Gastroesophageal sphincter (tissue), 4 donors: ENCODE measurements around the gene RAD9A. TPM values are rescaled to one million over a fixed set of nuclear protein-coding genes. Genes with fewer than 3 reads are reported as not detected.

Experiments
- ATAC-seq: fragments of 150-250 bp; one replicate; pipeline ENCODE4 v1.9.1; 2016; ENCODE audit warnings: mild to moderate bottlenecking, moderate library complexity
- H3K27ac ChIP-seq, 4 donors: fragments of 200-600 bp; sonication (generic) in 3 of 4; 1 replicate in 3 of 4; 2 replicates in 1 of 4; pipeline ENCODE4 v1.5.1; 2016 to 2019
- H3K27me3 ChIP-seq: fragments of 200-600 bp; sonication (generic); one replicate; pipeline ENCODE4 v1.5.1; 2019
- H3K36me3 ChIP-seq, 2 donors: fragments of 200-600 bp; sonication (generic); one replicate each; pipeline ENCODE4 v1.5.1; 2019; ENCODE audit warnings: control low read depth in 1 of 2
- H3K4me1 ChIP-seq, 3 donors: fragments of 200-600 bp; sonication (generic); 1 replicate in 2 of 3; 2 replicates in 1 of 3; pipeline ENCODE4 v1.5.1; 2016 to 2019; ENCODE audit warnings: control low read depth in 2 of 3
- H3K4me3 ChIP-seq, 2 donors: fragments of 200-600 bp; sonication (generic); one replicate each; pipeline ENCODE4 v1.5.1; 2019; ENCODE audit warnings: mild to moderate bottlenecking in 1 of 2, moderate library complexity in 1 of 2
- H3K9me3 ChIP-seq, 3 donors: fragments of 200-600 bp; sonication (generic); one replicate each; pipeline ENCODE4 v1.5.1; 2017 to 2019; ENCODE audit warnings: control low read depth in 2 of 3
- EP300 ChIP-seq: sonication (generic); formaldehyde crosslinking; IDR thresholded peaks from one replicate; pipeline ENCODE4 v1.6.1; 2017; ENCODE audit warnings: antibody characterized with exemption, mild to moderate bottlenecking
- POLR2A ChIP-seq, 2 donors: fragments of 450-650 bp; IDR thresholded peaks; one replicate each; pipeline ENCODE4 v1.6.1; 2017; ENCODE audit warnings: antibody characterized with exemption in 2 of 2, mild to moderate bottlenecking in 2 of 2, moderate library complexity in 1 of 2
- POLR2AphosphoS5 ChIP-seq: sonication (generic); formaldehyde crosslinking; IDR thresholded peaks from one replicate; pipeline ENCODE4 v1.6.1; 2017; ENCODE audit warnings: antibody characterized with exemption
- WGBS, 2 donors: methylation state at CpG; one replicate each; pipeline ENCODE4 v1.1.5; 2018; ENCODE audit warnings: low coverage in 1 of 2; 5-methylcytosine and 5-hydroxymethylcytosine counted together
- small RNA-seq, 4 donors: library from RNA; depleted of rRNA; stranded (forward); fragments of <200 nt; gene quantifications; one replicate each; pipeline ENCODE3, GENCODE V24; 2016
- total RNA-seq, 4 donors: library from RNA; depleted of rRNA; stranded (reverse); fragments of >200 nt; gene quantifications; one replicate each; pipeline ENCODE4 v1.1.0, GENCODE V29; 2016
- TF ChIP-seq, protein P1 (sequence below), 4 experiments: fragments of 200-600 bp in 2 of 4; fragments of 450-650 bp in 2 of 4; sonication (generic) in 1 of 4; IDR thresholded peaks; one replicate each; pipeline ENCODE4 v1.5.1; 2017 to 2019; ENCODE audit warnings: antibody characterized with exemption in 4 of 4, mild to moderate bottlenecking in 2 of 4, moderate library complexity in 2 of 4

Gene RAD9A
- total RNA-seq, 4 donors from 2014 or later, result 8.5 to 16.0 (median 11.1) TPM

GRCh38 chr11:67442504-67443404 lies 51.0 kb downstream of the RAD9A start:
- peaks cover 0 to 55% (median 15%) of the 10 kb centered on the region in 3 donors for H3K4me1 ChIP-seq
- H3K27ac ChIP-seq, result peak overlapping the region; percentile 82 to 99 (median 96)
- peak overlapping the region; percentile 75 to 92 for H3K4me3 ChIP-seq
- no peaks in the 10 kb centered on the region for H3K9me3 ChIP-seq
- peak; percentile 16 for ATAC-seq
- no peak for TF ChIP-seq POLR2A (IDR thresholded peaks at IDR 0.05)
- no peak for TF ChIP-seq EP300
- TF ChIP-seq, protein P1, sequence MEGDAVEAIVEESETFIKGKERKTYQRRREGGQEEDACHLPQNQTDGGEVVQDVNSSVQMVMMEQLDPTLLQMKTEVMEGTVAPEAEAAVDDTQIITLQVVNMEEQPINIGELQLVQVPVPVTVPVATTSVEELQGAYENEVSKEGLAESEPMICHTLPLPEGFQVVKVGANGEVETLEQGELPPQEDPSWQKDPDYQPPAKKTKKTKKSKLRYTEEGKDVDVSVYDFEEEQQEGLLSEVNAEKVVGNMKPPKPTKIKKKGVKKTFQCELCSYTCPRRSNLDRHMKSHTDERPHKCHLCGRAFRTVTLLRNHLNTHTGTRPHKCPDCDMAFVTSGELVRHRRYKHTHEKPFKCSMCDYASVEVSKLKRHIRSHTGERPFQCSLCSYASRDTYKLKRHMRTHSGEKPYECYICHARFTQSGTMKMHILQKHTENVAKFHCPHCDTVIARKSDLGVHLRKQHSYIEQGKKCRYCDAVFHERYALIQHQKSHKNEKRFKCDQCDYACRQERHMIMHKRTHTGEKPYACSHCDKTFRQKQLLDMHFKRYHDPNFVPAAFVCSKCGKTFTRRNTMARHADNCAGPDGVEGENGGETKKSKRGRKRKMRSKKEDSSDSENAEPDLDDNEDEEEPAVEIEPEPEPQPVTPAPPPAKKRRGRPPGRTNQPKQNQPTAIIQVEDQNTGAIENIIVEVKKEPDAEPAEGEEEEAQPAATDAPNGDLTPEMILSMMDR (IDR thresholded peaks at IDR 0.05), result no peak
- no peak for TF ChIP-seq POLR2AphosphoS5
- 10% methylated on average over 2 of the region's 45 CpGs; no CpG with 5 or more reads in 1 of the 2 donors for WGBS, 2 donors
- peaks cover 0 to 46% of the 10 kb centered on the region in 2 donors for H3K36me3 ChIP-seq
- no peaks in the 10 kb centered on the region for H3K27me3 ChIP-seq

DNA sequence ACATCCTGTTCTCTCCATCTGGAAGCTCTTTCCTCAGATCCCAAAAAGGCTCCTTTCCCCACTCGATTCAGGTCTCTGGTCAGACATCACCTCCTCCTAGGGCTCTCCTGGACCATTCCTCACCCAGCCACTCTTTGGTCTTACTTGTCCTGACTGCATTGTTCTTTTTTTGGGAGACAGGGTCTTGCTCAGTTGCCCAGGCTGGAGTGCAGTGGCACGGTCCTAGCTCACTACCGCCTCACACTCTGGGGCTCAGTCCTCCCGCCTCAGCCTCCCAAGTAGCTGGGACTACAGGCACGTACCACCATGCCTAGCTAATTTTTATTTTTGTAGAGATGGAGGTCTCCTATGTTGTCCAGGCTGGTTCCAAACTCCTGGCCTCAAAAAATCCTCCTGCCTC lies 53.7 kb downstream of the RAD9A start:
- Histone ChIP-seq H3K4me3 (no peak overlapping the region), H3K27ac (no peak overlapping the region), H3K9me3 (no peaks in the 10 kb centered on the region), H3K27me3 (no peaks in the 10 kb centered on the region), H3K4me1 (peaks cover 0 to 37% (median 10%) of the 10 kb centered on the region in 3 donors), H3K36me3 (peaks cover 0 to 20% of the 10 kb centered on the region in 2 donors)
- ATAC-seq, result no peak
- TF ChIP-seq EP300, result no peak
- no peak for TF ChIP-seq POLR2A (IDR thresholded peaks at IDR 0.05)
- TF ChIP-seq, protein P1 (IDR thresholded peaks at IDR 0.05), result no peak
- TF ChIP-seq POLR2AphosphoS5, result no peak
- WGBS, 2 donors, result 43 to 83% methylated on average over 1 to 2 of the region's 5 CpGs

Small RNAs within 50 kb of the gene (small RNA-seq; reads per million reads assigned to genes)
- gene RN7SKP239 (0 reads per million in 4 donors), gene RNU6-1238P (0 reads per million in 4 donors)

Other genes with a start within 250 kb of the RAD9A start
- 10 to 100 TPM; 44.0 to 76.9 (median 64.8) TPM for gene GRK2, start 125.5 kb upstream of the RAD9A start, total RNA-seq
- gene ANKRD13D, start 102.7 kb upstream of the RAD9A start, total RNA-seq, result 10 to 100 TPM; 25.6 to 61.6 (median 32.3) TPM
- 10 to 100 TPM; 33.9 to 58.4 (median 41.9) TPM for gene SSH3, start 88.5 kb upstream of the RAD9A start, total RNA-seq
- gene POLD4, start 38.4 kb upstream of the RAD9A start, total RNA-seq, result 10 to 100 TPM; 65.7 to 87.3 (median 74.4) TPM
- gene CLCF1, start 18.4 kb upstream of the RAD9A start, total RNA-seq, result 10 to 100 TPM in 1 of 4 donors, 1 to 10 TPM in 3; 6.1 to 21.7 (median 9.4) TPM
- 10 to 100 TPM; 49.9 to 78.6 (median 63.4) TPM for gene PPP1CA, start 9.9 kb downstream of the RAD9A start, total RNA-seq
- gene TBC1D10C, start 12.1 kb downstream of the RAD9A start, total RNA-seq, result 1 to 10 TPM in 3 of 4 donors, under 1 TPM in 1; 0.30 to 2.0 (median 1.5) TPM
- 1 to 10 TPM in 3 of 4 donors, under 1 TPM in 1; 0.73 to 3.3 (median 1.6) TPM for gene CARNS1, start 23.7 kb downstream of the RAD9A start, total RNA-seq
- gene RPS6KB2, start 36.5 kb downstream of the RAD9A start, total RNA-seq, result 10 to 100 TPM; 35.8 to 49.7 (median 45.6) TPM
- gene PTPRCAP, start 45.7 kb downstream of the RAD9A start, total RNA-seq, result 1 to 10 TPM; 3.5 to 6.4 (median 4.2) TPM
- gene CORO1B, start 51.5 kb downstream of the RAD9A start, total RNA-seq, result 10 to 100 TPM; 48.3 to 82.4 (median 67.6) TPM
- not detected for gene GPR152, start 60.7 kb downstream of the RAD9A start, total RNA-seq
- gene CABP4, start 63.4 kb downstream of the RAD9A start, total RNA-seq, result 1 to 10 TPM in 1 of 4 donors, under 1 TPM in 3; 0.13 to 2.4 (median 0.77) TPM
- 10 to 100 TPM; 22.2 to 35.2 (median 32.5) TPM for gene TMEM134, start 77.3 kb downstream of the RAD9A start, total RNA-seq
- gene AIP, start 91.0 kb downstream of the RAD9A start, total RNA-seq, result 10 to 100 TPM; 65.4 to 87.5 (median 78.1) TPM
- gene PITPNM1, start 113.4 kb downstream of the RAD9A start, total RNA-seq, result 10 to 100 TPM in 3 of 4 donors, 1 to 10 TPM in 1; 9.5 to 18.7 (median 15.4) TPM
- 10 to 100 TPM; 29.1 to 69.3 (median 53.9) TPM for gene CDK2AP2, start 116.2 kb downstream of the RAD9A start, total RNA-seq
- gene CABP2, start 131.5 kb downstream of the RAD9A start, total RNA-seq, result not detected
- 100 to 1,000 TPM; 514 to 845 (median 628) TPM for gene GSTP1, start 191.8 kb downstream of the RAD9A start, total RNA-seq
- 100 to 1,000 TPM; 154 to 249 (median 180) TPM for gene NDUFV1, start 214.9 kb downstream of the RAD9A start, total RNA-seq
- gene NUDT8, start 238.0 kb downstream of the RAD9A start, total RNA-seq, result 10 to 100 TPM in 1 of 4 donors, 1 to 10 TPM in 3; 2.4 to 18.5 (median 4.6) TPM
- not detected for gene TBX10, start 247.8 kb downstream of the RAD9A start, total RNA-seq